Fibroblast of upper back skin (primary cell): Measurements from ENCODE around the gene GTPBP1.

ENCODE experiments used
- DNase-seq: peaks from one replicate; pipeline ENCODE4 v3.0.0-alpha.2; 2013

GTPBP1 gene

GRCh38 chr22:38704654-38705234, 1.0 kb upstream of the GTPBP1 start:
- no peak for DNase-seq

GRCh38 chr22:38706101-38706900, 557 bp downstream of the GTPBP1 start:
- DNase-seq = peak; percentile 22

GRCh38 chr22:38706901-38707195, 1.1 kb downstream of the GTPBP1 start:
- no peak for DNase-seq

- no peak for DNase-seq
Measured at GRCh38 chr22:38707346-38707745, 1.6 kb downstream of the GTPBP1 start.

GRCh38 chr22:38707984-38708383, 2.2 kb downstream of the GTPBP1 start:
- no peak for DNase-seq

- DNase-seq = no peak
Measured at GRCh38 chr22:38709306-38709705, 3.6 kb downstream of the GTPBP1 start.

- no peak for DNase-seq
Measured at GRCh38 chr22:38710351-38710750, 4.6 kb downstream of the GTPBP1 start.

- no peak for DNase-seq
Measured at GRCh38 chr22:38710866-38711265, 5.1 kb downstream of the GTPBP1 start.

- DNase-seq = no peak
Measured at GRCh38 chr22:38712486-38713207, 6.9 kb downstream of the GTPBP1 start.

GRCh38 chr22:38713921-38714320, 8.2 kb downstream of the GTPBP1 start:
- DNase-seq = no peak

- DNase-seq = no peak
Measured at GRCh38 chr22:38715176-38715764, 9.5 kb downstream of the GTPBP1 start.

- no peak for DNase-seq
Measured at GRCh38 chr22:38715852-38716251, 10.1 kb downstream of the GTPBP1 start.

- no peak for DNase-seq
Measured at GRCh38 chr22:38716271-38716670, 10.5 kb downstream of the GTPBP1 start.

GRCh38 chr22:38716826-38717225, 11.1 kb downstream of the GTPBP1 start:
- DNase-seq = no peak

- no peak for DNase-seq
Measured at GRCh38 chr22:38717244-38717643, 11.5 kb downstream of the GTPBP1 start.

- DNase-seq = peak; percentile 42
Measured at GRCh38 chr22:38718414-38718813, 12.7 kb downstream of the GTPBP1 start.

GRCh38 chr22:38719196-38719595, 13.5 kb downstream of the GTPBP1 start:
- DNase-seq = no peak

GRCh38 chr22:38720350-38720749, 14.6 kb downstream of the GTPBP1 start:
- DNase-seq = no peak

GRCh38 chr22:38721551-38721950, 15.8 kb downstream of the GTPBP1 start:
- no peak for DNase-seq

GRCh38 chr22:38724176-38724575, 18.4 kb downstream of the GTPBP1 start:
- DNase-seq = no peak

- peak; percentile 24 for DNase-seq
Measured at GRCh38 chr22:38724926-38725571, 19.3 kb downstream of the GTPBP1 start.

GRCh38 chr22:38725900-38726655, 20.3 kb downstream of the GTPBP1 start:
- DNase-seq = no peak

- DNase-seq = no peak
Measured at GRCh38 chr22:38727123-38727522, 21.4 kb downstream of the GTPBP1 start.
